Nephron (organoid): ENCODE measurements around the gene GALNT18.

Experiments used
- H3K27ac Mint-ChIP-seq, 3 experiments: 2 replicates each; pipeline ENCODE4 v1.8.0; 2020; ENCODE audit warnings: mixed read lengths in 3 of 3, mild to moderate bottlenecking in 2 of 3, moderate library complexity in 1 of 3
- H3K27me3 Mint-ChIP-seq: 2 replicates; pipeline ENCODE4 v1.8.0; 2021; ENCODE audit warnings: low read depth, mild to moderate bottlenecking, moderate library complexity, mixed read lengths
- H3K36me3 Mint-ChIP-seq: 2 replicates; pipeline ENCODE4 v1.8.0; 2020; ENCODE audit warnings: low read depth, mixed read lengths
- H3K4me1 Mint-ChIP-seq: 2 replicates; pipeline ENCODE4 v1.8.0; 2020; ENCODE audit warnings: mixed read lengths
- H3K4me3 Mint-ChIP-seq, 3 experiments: 2 replicates each; pipeline ENCODE4 v1.8.0; 2020; ENCODE audit warnings: mild to moderate bottlenecking in 3 of 3, mixed read lengths in 3 of 3, moderate library complexity in 2 of 3
- H3K9me3 Mint-ChIP-seq: 2 replicates; pipeline ENCODE4 v1.8.0; 2020; ENCODE audit warnings: mixed read lengths
- TF ChIP-seq, protein P1 (sequence below), 3 experiments: fragments of 200-600 bp; sonication (generic); IDR thresholded peaks; one replicate each; pipeline ENCODE4 v1.5.0; 2021; ENCODE audit warnings: antibody characterized with exemption in 3 of 3; ENCODE audit not compliant: unreplicated experiment in 3 of 3

The GALNT18 gene

DNA sequence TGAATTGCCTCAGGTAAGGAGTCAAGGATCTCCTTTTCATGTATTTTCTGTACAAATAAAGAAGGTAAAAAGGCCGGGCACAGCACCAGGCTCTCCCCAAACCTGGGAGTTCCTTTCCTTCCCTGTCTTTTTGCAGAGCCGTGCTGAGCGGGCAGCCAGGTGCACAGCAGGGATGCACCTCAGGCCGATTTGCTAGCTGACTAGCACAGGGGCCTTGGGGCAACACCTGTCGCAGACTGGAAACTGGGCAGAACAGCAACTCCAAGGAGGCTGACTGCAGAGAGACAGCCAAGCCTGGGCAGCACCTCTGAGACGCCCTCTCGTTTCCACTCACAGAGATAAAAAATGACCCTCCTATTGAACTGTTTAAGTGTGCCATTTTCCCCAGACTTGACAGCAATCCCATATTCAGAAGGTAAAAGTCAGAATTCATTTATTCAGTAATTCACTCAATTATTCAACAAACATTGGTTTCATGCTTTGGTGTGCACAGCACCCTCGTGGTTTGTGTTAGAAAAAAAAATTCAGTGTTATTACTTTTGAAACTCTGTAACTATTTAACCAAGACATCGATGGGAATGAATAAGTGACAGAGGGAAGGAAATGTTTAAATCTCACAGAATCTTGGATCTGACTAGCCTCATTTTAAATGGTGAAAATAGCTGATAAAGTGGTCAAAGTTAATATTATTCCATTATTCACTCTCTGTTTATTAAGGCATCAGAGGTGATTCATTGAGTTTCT is 120.9 kb downstream of the GALNT18 start:
- Mint-ChIP-seq H3K27ac (peak overlapping the region; percentile 64 to 89 (median 70)), H3K4me1 (peaks cover 22% of the 10 kb centered on the region), H3K36me3 (no peaks in the 10 kb centered on the region), H3K27me3 (peaks cover 15% of the 10 kb centered on the region), H3K4me3 (no peak overlapping the region), H3K9me3 (no peaks in the 10 kb centered on the region)
- TF ChIP-seq, protein P1, sequence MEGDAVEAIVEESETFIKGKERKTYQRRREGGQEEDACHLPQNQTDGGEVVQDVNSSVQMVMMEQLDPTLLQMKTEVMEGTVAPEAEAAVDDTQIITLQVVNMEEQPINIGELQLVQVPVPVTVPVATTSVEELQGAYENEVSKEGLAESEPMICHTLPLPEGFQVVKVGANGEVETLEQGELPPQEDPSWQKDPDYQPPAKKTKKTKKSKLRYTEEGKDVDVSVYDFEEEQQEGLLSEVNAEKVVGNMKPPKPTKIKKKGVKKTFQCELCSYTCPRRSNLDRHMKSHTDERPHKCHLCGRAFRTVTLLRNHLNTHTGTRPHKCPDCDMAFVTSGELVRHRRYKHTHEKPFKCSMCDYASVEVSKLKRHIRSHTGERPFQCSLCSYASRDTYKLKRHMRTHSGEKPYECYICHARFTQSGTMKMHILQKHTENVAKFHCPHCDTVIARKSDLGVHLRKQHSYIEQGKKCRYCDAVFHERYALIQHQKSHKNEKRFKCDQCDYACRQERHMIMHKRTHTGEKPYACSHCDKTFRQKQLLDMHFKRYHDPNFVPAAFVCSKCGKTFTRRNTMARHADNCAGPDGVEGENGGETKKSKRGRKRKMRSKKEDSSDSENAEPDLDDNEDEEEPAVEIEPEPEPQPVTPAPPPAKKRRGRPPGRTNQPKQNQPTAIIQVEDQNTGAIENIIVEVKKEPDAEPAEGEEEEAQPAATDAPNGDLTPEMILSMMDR (IDR thresholded peaks at IDR 0.05; ENCODE audit: unreplicated experiment in 3 of 3), result no peak

DNA sequence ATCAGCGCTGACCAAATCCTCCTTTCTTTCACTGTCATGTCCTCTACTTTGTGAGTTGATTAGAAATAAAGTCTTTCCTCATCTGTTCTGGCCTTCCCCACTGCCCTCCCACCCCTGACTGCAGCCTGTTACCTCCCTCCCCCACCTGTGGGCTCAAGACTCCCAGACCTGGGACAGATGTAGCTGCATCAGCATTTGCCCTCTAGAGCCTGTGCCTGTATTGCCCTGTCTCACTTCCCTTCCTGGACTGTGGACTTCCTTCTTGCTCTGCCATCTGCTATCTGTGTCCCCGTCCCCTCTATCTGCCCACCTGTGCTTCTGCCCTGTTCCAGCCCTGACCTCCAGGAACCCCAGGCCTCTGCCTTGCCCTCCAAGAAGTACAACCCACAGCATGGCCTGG is 122.5 kb downstream of the GALNT18 start:
- Mint-ChIP-seq H3K9me3 (no peaks in the 10 kb centered on the region), H3K27ac (no peak overlapping the region), H3K4me3 (no peak overlapping the region), H3K27me3 (peaks cover 10% of the 10 kb centered on the region), H3K36me3 (no peaks in the 10 kb centered on the region), H3K4me1 (peaks cover 22% of the 10 kb centered on the region)
- TF ChIP-seq, protein P1 (IDR thresholded peaks at IDR 0.05; ENCODE audit: unreplicated experiment in 3 of 3), result no peak

DNA sequence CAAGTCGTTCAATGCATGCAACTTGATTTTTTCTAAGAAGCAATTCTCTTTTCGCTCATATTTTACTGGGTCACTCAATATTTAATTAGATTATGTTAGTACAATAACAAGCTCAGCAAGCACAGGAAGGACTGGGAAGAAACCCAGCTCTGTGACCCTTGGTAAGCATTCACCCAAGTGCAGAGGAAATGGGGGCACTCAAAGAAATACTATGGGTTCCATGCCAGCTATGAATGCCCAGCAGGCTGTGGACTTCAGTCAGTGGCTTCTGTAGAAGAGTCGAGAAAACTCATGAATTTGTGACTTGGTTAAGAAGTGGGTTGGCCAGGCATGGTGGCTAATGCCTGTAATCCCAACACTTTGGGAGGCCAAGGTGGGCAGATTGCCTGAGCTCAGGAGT is 123.6 kb downstream of the GALNT18 start:
- Mint-ChIP-seq H3K4me1 (peaks cover 22% of the 10 kb centered on the region), H3K27me3 (peaks cover 10% of the 10 kb centered on the region), H3K36me3 (no peaks in the 10 kb centered on the region), H3K9me3 (no peaks in the 10 kb centered on the region), H3K27ac (no peak overlapping the region), H3K4me3 (no peak overlapping the region)
- TF ChIP-seq, protein P1 (IDR thresholded peaks at IDR 0.05; ENCODE audit: unreplicated experiment in 3 of 3), result no peak

DNA sequence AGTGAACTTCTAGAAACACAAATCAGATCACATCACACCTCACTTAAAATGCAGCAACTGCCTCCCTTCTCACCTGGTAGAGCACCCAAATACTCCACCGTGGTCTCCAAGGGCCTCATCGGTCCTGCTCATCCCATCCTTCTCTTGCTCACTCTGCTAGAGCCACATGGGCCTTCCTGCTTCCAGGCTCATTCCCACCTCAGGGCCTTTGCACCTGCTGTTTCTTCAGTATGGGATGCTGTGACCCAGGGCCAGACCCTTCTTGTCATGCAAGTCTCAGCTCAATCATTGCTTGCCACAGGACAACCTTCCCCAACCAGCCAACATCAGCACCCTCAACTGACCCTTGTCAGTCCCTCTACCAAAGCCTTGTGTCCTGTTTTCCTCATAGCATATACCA is 124.9 kb downstream of the GALNT18 start:
- no peaks in the 10 kb centered on the region for H3K36me3 Mint-ChIP-seq
- peaks cover 18% of the 10 kb centered on the region for H3K27me3 Mint-ChIP-seq
- H3K4me3 Mint-ChIP-seq, result no peak overlapping the region
- peaks cover 10% of the 10 kb centered on the region for H3K4me1 Mint-ChIP-seq
- TF ChIP-seq, protein P1 (IDR thresholded peaks at IDR 0.05; ENCODE audit: unreplicated experiment in 3 of 3), result no peak
- no peak overlapping the region for H3K27ac Mint-ChIP-seq
- H3K9me3 Mint-ChIP-seq, result no peaks in the 10 kb centered on the region

DNA sequence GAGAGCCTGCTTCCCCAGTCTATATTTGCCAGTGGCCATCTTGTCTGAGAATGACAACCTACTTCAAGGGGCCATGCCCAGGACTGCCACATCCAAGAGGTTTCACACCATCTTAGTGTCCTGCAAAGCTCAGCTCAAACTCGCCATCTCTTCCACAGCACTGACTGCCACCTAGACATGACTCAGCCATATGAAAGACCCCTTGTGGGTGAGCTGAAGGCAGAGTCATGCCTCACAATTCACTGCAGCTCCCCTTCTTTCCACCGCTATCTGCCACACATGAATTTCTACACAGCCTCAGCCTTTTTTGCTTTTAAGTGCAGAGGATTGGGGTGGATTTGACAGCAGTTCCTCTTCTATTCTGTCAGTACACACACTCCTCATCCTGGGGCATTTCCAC is 127.5 kb downstream of the GALNT18 start:
- peaks cover 5% of the 10 kb centered on the region for H3K4me1 Mint-ChIP-seq
- TF ChIP-seq, protein P1 (IDR thresholded peaks at IDR 0.05; ENCODE audit: unreplicated experiment in 3 of 3), result no peak
- peaks cover 3% of the 10 kb centered on the region for H3K9me3 Mint-ChIP-seq
- no peaks in the 10 kb centered on the region for H3K36me3 Mint-ChIP-seq
- H3K4me3 Mint-ChIP-seq, result no peak overlapping the region
- H3K27me3 Mint-ChIP-seq, result peaks cover 17% of the 10 kb centered on the region
- no peak overlapping the region for H3K27ac Mint-ChIP-seq

DNA sequence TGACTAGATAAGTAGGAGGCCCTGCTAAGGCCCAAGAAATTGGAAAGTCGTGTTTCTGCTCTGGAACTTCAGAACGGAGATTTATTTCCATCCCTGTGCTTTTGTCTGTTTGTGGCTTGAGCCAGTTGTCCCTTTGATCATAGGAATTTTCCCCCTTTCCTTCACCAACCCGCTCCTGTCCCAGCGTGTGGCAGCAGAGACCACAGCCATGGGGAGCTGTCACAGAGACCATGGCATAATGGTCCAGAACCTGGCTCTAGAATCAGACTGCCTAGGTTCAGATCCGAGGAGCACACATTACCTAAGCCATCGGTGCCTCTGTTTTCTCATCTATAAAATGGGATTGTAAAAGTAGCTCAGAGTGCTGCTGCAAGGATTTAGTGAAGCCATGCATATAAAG is 128.1 kb downstream of the GALNT18 start:
- Mint-ChIP-seq H3K4me3 (no peak overlapping the region), H3K9me3 (peaks cover 3% of the 10 kb centered on the region)
- TF ChIP-seq, protein P1 (IDR thresholded peaks at IDR 0.05; ENCODE audit: unreplicated experiment in 3 of 3), result no peak

More for the DNA sequence above, 128.1 kb downstream of the GALNT18 start:
- H3K4me1 Mint-ChIP-seq, result peaks cover 5% of the 10 kb centered on the region
- H3K27ac Mint-ChIP-seq, result no peak overlapping the region
- H3K27me3 Mint-ChIP-seq, result peaks cover 17% of the 10 kb centered on the region
- no peaks in the 10 kb centered on the region for H3K36me3 Mint-ChIP-seq
